ENCODE measurements around the gene RAB28. TPM values are rescaled to one million over a fixed set of nuclear protein-coding genes. Genes with fewer than 3 reads are reported as not detected.
A peak's percentile ranks its signal among the peaks of the same experiment; 100 is the strongest.

Gene RAB28
- total RNA-seq, 1 donor from 2014 or later = 17.9 TPM

DNA sequence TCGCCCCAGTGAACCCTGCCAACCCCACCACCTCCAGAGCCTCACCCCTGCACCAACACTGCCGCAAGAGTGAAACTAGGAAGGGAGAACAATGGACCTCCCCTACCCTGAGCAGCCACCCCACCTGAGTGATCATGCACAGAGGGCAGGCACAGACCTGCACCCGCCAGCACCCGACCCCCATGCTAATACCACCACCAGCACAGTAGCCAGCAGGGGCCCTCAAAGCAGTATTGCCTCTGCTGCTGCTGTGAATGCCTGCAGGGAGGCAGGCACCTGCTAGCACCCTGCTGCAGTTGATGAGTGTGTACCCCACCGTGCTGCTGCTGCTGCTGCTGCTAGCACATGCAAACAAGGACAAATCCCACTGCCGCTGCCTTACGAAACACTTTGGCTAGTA, 100.1 kb downstream of the RAB28 start:
- TF ChIP-seq, protein P1, sequence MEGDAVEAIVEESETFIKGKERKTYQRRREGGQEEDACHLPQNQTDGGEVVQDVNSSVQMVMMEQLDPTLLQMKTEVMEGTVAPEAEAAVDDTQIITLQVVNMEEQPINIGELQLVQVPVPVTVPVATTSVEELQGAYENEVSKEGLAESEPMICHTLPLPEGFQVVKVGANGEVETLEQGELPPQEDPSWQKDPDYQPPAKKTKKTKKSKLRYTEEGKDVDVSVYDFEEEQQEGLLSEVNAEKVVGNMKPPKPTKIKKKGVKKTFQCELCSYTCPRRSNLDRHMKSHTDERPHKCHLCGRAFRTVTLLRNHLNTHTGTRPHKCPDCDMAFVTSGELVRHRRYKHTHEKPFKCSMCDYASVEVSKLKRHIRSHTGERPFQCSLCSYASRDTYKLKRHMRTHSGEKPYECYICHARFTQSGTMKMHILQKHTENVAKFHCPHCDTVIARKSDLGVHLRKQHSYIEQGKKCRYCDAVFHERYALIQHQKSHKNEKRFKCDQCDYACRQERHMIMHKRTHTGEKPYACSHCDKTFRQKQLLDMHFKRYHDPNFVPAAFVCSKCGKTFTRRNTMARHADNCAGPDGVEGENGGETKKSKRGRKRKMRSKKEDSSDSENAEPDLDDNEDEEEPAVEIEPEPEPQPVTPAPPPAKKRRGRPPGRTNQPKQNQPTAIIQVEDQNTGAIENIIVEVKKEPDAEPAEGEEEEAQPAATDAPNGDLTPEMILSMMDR (IDR thresholded peaks at IDR 0.05) = no peak
- Histone ChIP-seq H3K4me1 (no peaks in the 10 kb centered on the region), H3K27ac (no peak overlapping the region), H3K36me3 (no peaks in the 10 kb centered on the region), H3K27me3 (no peaks in the 10 kb centered on the region), H3K9me3 (peaks cover 4% of the 10 kb centered on the region), H3K4me3 (no peak overlapping the region)
- no peak for DNase-seq
- peak; percentile 31 for ATAC-seq
- intact Hi-C loops (cut with DNase I) = no loop called here

DNA sequence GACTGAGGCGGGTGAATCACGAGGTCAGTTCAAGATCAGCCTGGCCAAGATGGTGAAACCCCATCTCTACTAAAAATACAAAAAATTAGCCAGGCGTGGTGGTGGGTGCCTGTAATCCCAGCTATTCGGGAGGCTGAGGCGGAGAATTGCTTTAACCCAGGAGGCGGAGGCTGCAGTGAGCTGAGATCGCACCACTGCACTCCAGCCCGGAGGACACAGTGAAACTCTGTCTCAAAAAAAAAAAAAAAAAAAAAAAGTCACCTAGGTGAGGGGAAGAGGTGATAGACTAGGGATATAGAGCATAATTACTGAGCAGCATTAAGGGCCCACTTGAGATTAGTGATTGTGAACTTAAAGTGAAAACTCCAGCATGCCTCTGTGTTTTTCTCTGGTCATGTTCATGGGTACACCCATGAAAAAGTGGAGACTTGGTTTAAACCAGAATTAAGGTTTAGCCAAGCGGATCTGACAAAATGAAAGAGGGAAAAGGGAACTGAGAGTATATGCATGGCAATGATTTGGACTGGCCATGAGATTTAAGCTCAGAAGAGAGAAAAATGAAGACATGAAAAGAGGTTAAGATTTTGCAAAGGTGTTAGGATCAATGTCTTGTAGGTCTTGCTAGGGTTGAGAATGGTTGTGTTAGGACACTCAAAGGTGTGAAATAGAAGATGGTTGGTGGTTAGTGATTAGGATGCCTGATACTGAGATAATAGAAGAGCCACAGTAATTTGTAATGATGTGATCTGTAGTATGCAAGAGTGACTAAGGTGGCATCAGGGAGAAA, 105.0 kb downstream of the RAB28 start:
- ATAC-seq (no peak), DNase-seq (no peak)
- peaks cover 3% of the 10 kb centered on the region for H3K36me3 ChIP-seq
- H3K4me1 ChIP-seq = no peaks in the 10 kb centered on the region
- intact Hi-C loops (cut with DNase I) = no loop called here
- H3K4me3 ChIP-seq = no peak overlapping the region
- no peak overlapping the region for H3K27ac ChIP-seq
- no peaks in the 10 kb centered on the region for H3K9me3 ChIP-seq
- TF ChIP-seq, protein P1 (IDR thresholded peaks at IDR 0.05) = no peak
- H3K27me3 ChIP-seq = no peaks in the 10 kb centered on the region

DNA sequence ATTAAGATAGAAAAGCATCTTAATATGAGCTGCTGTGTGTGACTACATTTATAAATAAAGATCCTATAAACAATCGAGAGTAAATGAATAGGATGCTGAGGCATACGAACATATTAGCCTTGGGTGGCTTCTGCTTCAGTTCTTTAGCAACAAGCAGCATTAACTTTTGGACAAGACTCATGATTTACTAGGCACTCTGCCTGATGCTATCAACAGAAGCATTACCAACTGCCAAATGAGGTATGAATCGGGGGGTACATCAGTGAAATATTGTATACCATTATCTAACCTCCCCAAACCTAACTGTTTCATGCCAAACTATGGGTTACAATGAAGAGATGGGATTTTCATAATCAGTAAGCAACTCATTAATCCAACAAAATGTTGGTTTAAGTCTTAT, 113.1 kb downstream of the RAB28 start:
- DNase-seq = no peak
- Histone ChIP-seq H3K27ac (no peak overlapping the region), H3K4me3 (no peak overlapping the region), H3K4me1 (no peaks in the 10 kb centered on the region), H3K36me3 (peaks cover 12% of the 10 kb centered on the region), H3K9me3 (no peaks in the 10 kb centered on the region), H3K27me3 (no peaks in the 10 kb centered on the region)
- ATAC-seq = no peak
- intact Hi-C loops (cut with DNase I) = no loop called here
- TF ChIP-seq, protein P1 (IDR thresholded peaks at IDR 0.05) = no peak

GRCh38 chr4:13368217-13368616, 115.9 kb downstream of the RAB28 start:
- intact Hi-C loops (cut with DNase I) = no loop called here
- TF ChIP-seq, protein P1 (IDR thresholded peaks at IDR 0.05) = no peak
- Histone ChIP-seq H3K9me3 (no peaks in the 10 kb centered on the region), H3K4me3 (no peak overlapping the region), H3K27ac (no peak overlapping the region), H3K27me3 (no peaks in the 10 kb centered on the region), H3K4me1 (no peaks in the 10 kb centered on the region), H3K36me3 (peaks cover 9% of the 10 kb centered on the region)
- DNase-seq (no peak), ATAC-seq (no peak)

GRCh38 chr4:13367691-13368090, 116.4 kb downstream of the RAB28 start:
- TF ChIP-seq, protein P1 (IDR thresholded peaks at IDR 0.05) = no peak
- H3K27ac ChIP-seq = no peak overlapping the region
- H3K27me3 ChIP-seq = no peaks in the 10 kb centered on the region
- peaks cover 9% of the 10 kb centered on the region for H3K36me3 ChIP-seq
- DNase-seq = no peak
- no peaks in the 10 kb centered on the region for H3K4me1 ChIP-seq
- no peaks in the 10 kb centered on the region for H3K9me3 ChIP-seq
- intact Hi-C loops (cut with DNase I) = no loop called here
- no peak for ATAC-seq
- H3K4me3 ChIP-seq = no peak overlapping the region
